Measurements from ENCODE around the gene KIF26A.
"Not testable (repeated sequence)": the region's sequence is repeated elsewhere in the genome, so short reads cannot be mapped to it uniquely, and the experiment has no call there.

The KIF26A gene

DNA sequence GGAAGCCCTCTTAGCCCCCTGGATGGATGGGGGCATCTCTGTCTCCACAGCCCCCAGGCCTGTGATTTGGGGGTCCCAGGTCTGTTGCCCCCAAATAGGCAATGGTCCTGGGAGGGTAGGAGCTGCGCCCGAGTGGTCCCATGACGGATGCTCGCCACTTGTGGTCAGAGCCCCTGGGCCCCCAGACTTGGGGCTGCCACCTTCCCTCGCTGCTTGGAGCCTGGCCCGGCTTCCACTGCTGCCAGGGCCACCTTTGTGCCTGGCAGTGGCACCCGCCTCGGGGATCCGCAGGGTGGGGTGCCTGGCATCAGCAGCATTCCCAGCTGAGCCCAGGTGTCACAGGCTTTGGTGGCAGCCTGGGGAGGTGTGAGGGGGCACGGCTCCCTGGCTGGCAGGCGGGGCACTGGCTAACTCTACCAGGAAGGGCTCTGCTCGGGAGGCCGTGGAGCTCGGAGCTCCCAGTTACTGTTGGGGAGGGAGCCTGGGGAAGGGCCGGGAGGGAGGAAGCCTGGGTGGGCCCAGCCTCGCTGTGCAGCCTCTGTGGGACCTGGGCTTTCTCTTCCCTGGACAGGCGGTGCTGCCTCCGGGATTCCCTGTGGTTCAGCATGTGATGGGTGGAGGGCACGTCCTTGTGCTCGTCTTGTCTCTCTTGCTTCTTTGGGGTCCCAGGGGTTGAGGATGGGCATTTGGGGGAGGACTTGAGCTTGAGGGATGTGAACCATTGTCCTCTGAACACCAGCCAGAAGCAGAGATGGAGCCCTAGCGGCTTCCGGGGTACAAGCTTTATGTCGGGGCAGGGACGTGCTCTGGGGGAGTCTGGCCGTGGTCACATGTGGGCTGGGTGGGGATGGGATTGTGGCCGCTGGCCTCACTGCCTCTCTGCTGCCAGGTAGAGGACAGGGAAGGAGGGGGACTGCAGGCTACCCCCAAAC is 5.4 kb downstream of the KIF26A start:
- no peak for DNase-seq (ENCODE audit: low spot score)

DNA sequence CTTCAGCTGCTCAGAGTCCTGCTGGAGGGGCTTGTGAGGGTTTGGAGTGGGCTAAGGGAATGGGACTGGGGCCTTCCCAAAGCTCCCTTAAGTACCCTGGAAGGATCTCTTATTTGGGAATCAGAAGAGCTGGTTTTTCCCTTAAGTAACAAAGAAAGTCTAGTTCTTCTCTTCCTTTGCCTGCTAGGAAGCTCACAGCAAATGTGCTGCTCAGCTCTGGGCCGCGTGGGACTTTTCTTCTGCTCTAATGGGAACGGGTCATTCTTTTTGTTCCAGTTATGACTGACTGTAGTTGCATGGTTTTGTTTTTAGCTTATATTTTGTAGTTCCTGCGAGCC is 6.0 kb downstream of the KIF26A start:
- DNase-seq (ENCODE audit: low spot score), result no peak

DNA sequence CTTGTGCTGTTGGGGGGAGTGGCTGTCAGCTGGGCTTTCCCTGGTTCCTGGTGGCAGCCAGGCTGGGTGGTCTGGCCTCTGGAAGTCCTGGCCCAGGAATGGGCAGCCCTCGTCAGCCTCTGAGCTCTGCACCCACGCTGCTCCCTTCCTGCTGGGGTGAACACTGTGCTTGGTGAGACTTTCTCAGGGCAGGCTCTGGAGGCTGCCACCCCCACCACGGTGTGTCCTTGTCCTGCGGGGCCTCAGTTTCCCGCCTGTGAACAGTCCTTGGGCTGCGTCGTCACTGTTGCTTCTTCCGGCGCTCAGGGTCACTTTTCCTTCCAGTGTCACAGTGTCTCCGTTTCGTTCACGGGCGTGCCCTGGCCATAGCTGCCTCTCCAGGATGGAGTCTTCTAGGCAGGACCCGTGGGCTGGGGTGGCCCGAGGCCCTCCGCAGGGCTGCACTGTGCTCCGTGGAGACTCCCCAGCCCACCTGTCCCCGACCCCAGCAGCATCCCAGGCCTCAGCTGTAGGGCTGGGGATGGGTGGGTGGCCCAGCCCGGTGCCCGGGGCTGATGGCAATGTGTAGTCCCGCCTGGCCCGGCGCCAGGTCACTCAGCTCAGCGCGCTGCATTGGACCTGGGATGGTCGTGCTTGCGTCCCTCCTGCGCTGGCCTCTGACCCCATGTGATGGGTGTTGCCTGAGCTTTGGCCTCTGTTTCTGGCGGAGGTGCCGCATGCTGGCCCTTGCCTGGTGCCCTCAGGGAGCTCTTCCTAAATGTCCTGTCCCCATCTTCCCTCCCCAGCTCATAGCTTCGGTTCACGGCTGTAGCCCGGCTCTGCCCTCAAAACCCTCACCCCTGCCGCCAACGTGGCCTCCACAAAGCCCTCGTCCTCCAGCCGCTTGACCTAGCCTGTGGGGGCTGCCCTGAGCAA is 6.8 kb downstream of the KIF26A start:
- no peak for DNase-seq (ENCODE audit: low spot score)

DNA sequence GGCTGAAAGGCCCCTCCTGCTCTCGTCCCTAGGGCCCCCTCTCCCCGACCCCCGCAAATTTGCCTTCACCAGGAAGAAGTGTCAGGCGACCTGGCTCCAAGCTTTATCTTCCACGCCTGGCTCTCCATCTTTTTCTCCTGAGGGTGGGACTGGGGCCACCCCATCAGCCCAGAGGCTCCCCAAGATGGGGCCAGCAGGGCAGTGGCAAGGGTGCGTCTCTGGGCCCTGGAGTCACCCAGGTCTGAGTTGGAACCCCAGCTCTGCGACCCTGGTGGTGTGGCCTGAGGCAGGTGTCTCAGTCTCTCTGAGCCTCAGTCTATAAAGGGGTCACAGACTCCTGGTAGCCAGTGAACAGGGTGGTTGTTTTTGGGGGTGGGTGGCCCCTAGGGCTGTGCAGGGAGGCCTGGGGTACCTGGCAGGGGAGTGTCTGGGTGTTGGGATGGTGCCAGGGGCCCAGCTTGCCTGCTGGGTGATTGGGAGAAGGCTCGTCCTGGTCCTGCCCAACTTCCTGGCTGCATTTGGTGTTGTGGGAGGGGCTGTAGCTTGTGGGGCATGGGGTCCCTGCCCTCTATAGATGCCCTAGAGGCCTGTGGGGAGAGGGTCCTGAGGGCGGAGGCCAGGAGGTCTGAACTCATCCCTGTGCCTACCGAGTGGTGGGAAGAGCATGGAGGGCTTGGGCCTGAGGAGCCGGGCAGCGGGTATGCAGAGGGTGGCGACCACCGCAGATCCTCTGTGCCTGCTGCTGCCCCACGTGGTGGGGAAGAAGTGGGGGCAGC is 7.6 kb downstream of the KIF26A start:
- no peak for DNase-seq (ENCODE audit: low spot score)

DNA sequence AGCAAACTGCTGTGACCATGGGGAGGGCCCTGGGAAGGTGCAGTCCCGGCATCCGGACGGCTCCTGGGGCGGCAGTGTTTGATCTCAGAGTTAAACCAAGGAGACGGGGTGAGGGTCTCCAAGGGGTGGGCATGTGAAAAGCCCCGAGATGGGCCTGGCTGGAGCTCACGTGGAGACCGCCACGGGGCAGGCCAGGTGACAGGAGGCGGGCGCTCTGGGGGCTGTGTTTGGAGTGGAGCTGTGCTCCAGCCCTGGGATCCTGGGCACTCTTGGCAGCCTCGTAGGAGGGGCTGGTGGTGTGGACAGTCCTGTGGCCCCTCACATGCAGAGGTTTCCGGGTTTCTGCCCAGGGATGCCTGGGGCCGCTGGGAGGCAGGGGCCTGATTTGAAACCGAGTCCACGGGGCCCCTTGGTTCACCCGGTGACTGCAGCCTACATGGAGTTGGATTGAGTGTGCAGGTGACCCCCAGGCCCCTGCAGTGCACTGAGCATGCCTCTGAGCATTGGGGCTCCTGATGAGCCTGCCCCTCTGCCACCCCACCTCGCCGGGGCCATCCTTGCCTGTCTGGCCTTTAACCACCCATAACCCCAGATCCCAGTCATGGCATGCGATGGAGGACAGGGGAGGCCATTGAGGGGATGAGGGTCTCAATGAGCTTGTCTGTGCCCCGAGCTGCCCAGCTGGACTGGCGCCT is 8.4 kb downstream of the KIF26A start:
- DNase-seq (ENCODE audit: low spot score), result no peak

DNA sequence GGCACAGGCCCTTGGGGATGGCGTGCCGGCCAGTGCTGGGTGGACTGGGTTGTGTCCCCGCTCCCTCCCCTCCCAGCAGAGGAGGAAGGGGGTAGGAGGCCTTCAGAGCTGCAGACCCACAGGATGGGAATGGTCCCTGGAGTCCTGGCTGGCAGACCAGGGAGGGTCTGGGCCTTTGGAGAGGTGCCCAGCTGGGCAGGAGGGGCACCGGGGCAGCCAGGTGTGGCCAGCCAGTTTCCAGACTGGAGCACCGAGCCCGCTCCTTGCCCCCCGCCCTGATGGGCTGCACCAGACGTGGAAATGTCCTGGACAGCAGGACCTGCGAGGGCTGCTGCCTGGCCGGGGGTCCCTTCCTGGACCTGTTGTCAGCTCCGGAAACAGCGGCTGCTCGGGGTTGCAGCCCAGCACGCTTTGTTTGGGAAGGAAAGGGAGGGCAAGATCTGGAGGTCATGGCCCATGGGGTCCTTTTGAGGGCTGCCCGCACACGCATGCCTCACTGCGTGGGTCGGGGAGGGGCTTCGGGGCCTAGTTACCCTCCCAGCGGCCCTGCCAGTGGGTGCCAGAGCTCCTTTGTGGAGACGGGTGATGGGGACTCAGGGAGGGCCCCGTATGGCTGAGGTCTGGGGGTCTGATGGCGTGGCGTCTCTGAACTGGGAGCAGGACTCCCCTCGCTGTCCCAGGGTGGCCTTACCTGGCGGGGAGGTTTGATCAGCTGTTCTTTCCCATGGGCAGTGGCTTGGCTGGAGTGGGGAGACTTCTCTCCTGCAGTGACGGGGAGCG is 9.1 kb downstream of the KIF26A start:
- no peak for DNase-seq (ENCODE audit: low spot score)

DNA sequence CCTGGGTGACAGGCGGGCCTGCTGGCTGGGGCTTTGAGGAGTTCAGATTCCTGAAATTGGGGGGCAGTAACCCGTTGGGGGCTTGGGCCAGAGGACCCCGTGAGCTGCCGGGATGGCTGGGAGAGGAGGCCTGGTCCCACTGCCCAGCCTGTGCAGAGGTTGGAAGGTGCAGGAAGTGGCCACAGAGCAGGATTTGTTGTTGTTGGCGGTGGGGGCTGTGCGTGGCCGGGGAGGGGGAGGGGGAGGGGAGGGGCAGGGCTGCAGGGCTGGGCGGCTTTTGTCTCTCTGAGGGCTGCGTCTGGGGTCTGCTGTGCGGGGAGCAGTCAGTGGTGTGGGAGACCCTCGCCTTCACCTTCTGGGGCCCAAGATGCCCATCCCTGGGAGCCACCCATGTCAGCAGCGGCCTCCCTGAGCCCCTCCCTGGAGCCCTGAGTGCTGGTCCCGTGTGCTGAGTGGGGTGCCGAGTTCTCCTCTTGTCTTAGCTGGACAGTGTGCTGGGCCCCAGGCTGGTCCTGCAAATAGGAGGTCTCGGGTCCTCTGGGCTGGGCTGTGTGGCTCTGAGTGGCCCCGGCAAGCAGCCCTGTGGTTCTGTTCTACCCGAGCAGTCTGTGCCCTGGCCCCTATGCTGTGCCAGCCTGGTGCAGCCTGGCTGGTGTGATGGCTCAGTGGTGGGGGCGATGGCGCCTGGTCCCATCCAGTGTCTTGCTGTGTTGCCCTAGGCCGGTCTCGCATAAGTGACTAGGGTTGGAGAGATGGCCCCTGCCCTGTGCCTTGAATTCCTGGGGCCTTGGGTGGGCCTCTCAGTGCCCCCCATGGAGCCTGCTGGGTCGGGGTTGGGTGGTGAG is 10.3 kb downstream of the KIF26A start:
- no peak for DNase-seq (ENCODE audit: low spot score)

DNA sequence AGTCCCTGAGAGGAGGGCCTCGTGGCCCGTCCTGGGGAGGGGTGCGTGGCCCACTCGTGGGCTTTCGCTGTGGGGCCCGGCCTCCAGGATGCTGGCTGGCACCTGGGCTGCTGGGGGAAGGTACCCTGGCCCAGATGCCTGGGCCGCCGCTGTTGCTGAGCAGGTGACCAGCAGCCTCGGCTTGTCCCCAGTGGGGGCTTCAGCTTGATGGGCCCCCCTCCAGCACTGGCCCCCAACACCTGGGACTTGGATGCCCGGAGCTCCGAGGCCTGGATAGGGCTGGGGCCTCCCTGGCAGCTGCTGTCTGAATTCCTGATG is 10.8 kb downstream of the KIF26A start:
- no peak for DNase-seq (ENCODE audit: low spot score)

DNA sequence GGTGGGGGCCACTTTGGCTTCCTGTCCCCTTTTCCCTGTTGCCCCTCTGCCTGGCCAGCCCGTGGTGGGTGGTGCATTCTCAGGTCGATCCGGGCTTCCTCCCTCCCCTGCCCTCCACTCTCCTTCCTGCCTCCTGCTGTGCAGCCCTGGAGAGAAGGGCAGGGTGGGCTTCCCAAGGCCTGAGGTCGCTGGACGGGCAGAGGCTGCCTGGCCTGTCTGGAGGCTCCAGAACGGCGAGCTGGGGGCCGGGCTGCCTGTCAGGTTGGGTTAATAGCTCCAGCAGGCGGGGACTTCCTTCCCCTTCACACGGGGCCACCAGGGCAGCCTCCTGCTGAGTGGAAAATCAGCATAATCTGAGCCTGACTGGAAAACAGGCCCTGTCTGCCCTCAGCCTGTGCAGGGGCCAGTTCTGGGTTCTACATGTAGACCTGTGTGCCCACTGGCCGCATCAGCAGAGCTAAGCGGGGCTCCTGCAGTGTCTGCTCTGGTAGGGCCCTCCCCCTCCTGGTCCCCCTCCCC is 11.3 kb downstream of the KIF26A start:
- peak; percentile 7 for DNase-seq (ENCODE audit: low spot score)

DNA sequence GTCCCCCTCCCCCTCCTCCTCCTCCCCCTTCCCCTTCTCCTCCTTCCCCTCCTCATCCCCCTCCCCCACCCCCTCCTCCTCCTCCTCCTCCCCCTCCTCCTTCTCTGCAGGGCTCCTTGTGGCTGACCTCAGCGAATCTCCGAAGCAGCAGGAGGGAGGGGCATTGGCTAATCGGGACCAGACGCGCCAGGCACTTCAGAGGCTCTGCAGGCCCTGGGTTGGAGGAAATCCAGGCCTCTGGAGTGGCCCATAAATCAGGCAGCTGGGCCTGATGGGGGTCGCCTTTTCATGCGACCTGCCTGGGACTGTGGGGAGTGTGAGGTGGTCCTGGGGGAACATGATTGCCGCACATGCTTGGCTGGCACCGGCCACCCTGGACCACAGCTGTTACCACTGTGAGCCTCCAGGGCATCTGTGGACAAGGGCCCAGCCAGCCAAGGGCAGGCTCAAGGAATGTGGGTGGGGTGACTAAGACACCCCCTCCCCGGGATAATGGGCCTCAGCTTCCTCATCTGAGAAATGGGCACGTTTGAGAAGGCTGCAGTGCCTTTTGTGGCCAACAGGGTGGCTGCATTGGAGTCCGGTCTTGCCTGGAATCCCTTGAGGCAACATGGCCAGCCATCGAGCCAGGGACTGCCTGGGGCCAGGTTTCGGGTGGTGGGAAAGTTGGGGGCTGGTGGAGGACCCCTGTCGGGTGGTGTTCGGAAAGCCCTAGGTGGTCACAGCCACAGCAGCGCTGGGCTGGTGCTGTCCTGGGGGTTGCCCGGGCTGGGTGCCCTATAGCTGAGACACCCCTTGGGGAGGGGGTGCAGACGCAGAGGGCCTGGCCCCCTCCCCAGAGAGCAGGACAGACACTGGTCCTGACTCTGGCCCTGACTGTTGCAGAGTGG is 12.0 kb downstream of the KIF26A start:
- no peak for DNase-seq (ENCODE audit: low spot score)

DNA sequence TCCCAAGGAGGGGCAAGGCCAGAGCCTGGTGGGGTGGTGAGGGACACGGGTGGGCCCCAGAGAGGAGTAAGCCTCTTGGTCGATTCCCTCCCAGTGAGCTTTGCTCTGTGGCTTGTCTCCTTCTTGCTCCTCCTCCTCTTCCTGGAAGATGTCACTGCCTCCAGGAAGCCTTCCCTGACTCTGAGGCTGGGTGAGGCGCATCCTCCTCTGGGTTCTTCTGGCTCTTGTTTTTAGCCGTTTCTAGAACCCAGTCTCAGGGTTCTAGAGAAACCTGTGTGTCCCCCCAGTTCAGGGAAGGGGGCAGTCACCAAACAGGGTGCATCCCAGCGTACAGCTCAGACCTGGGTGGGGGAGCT is 12.6 kb downstream of the KIF26A start:
- DNase-seq (ENCODE audit: low spot score), result no peak

DNA sequence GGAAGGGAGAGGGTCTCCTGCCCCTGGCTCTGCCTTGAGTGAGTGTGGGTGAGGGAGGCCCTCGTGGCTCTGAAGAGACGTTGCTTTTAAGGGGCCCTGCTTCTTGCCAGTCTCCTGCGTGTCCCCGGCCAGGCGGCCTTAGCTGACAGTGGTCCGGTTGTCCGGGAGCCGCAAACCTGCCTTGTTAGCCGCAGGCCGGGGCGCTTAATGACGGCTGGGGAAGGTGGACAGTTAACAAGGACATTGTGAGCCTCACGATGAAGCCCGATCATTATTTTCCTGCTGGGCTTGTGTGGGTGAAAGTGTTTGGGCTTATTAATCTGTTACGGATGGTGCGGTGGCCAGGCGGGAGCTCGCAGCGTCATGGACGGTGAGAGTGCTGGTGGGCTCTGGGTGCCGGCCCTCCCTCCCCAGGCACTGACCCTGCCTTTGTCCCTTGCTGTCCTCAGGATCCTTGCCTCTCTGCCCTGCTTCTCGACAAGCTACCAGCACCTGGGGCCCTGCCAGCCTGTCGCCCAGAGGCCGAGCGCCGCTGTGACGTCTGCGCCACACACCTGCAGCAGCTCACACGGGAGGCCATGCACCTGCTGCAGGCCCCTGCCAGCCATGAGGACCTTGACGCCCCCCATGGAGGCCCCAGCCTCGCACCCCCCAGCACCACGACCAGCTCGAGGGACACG is 13.3 kb downstream of the KIF26A start:
- DNase-seq (ENCODE audit: low spot score), result no peak

DNA sequence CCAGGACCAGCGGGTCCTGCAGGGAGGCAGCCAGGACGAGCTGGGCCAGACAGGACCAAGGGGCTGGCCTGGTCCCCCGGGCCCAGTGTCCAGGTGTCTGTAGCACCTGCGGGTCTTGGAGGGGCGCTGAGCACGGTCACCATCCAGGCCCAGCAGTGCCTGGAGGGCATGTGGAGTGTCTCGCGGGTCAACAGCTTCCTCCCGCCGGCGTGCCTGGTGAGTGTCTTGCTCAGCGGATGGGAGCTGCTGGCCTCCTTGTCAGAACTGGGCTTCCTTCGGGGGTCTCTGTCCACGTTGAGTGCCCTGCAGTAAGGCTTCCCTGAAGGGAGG is 13.8 kb downstream of the KIF26A start:
- no peak for DNase-seq (ENCODE audit: low spot score)

DNA sequence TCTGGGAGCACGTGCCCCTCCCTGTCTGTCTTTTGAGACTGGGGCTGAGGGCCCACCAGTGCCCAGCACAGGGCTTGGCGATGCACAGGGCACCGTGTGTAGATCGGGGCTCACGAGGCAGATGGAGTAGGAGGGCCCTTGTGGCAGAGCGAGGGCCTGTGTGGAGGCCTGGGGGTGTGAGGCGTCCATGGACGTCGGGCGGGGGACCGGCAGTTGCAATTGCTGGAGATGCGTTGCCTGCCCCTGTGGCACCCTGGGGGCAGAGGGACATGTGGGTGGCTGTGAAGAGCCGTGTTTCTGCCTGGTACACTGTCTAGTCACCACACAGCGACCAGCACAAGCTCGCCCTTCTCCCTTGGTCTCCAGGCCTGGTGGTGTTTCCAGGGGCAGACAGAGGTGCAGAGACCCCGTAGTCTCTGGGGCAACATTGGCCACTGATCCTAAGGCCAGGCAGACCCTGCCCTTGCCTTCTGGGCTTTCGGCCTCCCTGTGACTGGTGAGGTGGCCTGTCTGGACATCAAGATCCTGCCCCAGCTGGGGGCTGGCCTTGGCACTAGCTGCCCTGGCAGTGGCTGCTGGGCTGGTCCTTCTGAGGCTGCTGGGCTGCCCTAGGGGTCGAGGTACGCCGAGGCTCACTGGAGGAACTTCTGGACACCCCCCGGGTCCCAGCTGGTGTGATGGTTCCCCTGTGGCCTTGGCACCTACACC is 14.5 kb downstream of the KIF26A start:
- no peak for DNase-seq (ENCODE audit: low spot score)

DNA sequence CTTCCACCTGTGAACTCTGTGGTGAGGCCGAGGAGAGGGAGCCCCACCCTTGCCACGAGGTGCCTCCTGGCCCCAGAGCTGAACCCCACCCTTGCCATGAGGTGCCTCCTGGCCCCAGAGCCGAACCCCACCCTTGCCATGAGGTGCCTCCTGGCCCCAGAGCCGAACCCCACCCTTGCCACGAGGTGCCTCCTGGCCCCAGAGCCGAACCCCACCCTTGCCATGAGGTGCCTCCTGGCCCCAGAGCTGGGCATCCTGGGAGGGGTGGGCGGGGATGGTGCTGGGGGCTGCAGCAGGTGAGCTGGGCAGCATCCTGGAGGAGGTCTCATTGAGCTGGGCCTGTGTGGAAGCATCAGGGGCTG is 15.0 kb downstream of the KIF26A start:
- DNase-seq (ENCODE audit: low spot score), result not testable (repeated sequence)

DNA sequence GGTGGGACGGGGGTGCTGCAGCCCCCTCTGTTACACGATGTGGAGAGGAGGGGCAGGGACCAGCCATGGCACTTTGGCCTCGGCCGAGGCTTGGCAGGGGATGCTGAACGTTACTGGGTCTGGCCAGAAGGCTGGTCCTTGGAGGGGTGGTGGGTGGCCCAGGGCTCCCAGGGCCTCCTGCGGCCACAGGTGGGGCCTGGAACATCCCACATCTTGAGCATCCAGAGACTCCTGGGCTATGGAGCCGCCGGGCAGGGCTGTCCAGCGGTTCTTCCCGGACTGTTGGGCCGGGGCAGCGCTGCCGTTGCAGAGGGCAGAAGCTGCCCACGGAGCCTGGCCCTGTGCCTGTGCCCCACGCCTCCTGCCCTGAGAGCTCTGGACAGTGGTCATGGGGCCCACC is 15.9 kb downstream of the KIF26A start:
- DNase-seq (ENCODE audit: low spot score), result no peak

DNA sequence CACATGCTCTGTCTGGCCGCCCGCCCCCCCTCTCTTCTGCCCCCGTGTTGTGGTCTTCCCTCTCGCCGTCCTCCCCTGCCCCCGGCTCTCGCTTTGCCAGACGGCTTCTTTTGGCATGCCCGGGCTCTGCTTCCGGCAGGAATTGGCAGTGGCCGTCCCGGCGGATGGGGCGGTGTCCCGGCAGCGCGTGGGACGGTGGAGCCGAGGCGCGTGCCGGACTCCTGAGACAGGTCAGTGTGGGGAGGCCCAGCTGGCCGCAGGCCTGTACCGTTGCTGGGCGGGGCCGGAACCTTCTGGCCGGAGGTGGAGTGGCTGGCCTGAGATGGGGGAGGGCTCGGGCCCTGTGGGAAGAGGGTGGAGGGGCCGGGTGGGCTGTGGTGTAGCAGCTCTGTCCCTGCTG is 17.1 kb downstream of the KIF26A start:
- DNase-seq (ENCODE audit: low spot score), result no peak

DNA sequence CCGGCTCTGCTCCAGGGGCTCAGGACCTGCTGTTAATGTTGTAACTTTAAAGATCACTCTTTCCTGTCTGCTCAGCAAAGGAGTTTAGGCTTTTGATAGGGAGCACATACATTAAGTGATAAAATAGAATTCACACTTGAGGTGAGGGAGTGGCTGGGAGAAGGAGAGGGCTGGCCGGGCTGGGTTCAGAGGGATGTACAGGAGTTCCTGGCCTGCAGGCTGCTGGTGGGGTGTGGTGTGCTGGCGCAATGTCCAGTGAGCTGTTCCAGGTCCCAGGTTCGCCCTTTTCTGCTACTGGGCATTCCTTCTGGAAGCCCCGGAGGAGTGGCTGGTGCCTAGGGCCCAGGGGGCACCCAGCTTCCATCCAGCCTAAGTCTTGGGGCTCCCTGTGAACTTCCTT is 17.8 kb downstream of the KIF26A start:
- no peak for DNase-seq (ENCODE audit: low spot score)
